Measurements from ENCODE around the gene TRAK1. TPM values are rescaled to one million over a fixed set of nuclear protein-coding genes. Genes with fewer than 3 reads are reported as not detected.

The TRAK1 gene
- total RNA-seq, 1 donor from 2014 or later, result 36.1 TPM

GRCh38 chr3:42220436-42221121 is 129.4 kb downstream of the TRAK1 start:
- no peak for FAIRE-seq
- DNase-seq (ENCODE audit: low read depth), result no peak
- Histone ChIP-seq H3K4me3 (ENCODE audit: low read depth, low read length) (no peak overlapping the region), H3K36me3 (ENCODE audit: control insufficient read depth, insufficient read depth, low read length) (peaks cover 14% of the 10 kb centered on the region), H3K27me3 (ENCODE audit: control insufficient read depth, insufficient read depth, low read length) (no peaks in the 10 kb centered on the region)
- TF ChIP-seq, protein P1, sequence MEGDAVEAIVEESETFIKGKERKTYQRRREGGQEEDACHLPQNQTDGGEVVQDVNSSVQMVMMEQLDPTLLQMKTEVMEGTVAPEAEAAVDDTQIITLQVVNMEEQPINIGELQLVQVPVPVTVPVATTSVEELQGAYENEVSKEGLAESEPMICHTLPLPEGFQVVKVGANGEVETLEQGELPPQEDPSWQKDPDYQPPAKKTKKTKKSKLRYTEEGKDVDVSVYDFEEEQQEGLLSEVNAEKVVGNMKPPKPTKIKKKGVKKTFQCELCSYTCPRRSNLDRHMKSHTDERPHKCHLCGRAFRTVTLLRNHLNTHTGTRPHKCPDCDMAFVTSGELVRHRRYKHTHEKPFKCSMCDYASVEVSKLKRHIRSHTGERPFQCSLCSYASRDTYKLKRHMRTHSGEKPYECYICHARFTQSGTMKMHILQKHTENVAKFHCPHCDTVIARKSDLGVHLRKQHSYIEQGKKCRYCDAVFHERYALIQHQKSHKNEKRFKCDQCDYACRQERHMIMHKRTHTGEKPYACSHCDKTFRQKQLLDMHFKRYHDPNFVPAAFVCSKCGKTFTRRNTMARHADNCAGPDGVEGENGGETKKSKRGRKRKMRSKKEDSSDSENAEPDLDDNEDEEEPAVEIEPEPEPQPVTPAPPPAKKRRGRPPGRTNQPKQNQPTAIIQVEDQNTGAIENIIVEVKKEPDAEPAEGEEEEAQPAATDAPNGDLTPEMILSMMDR (IDR thresholded peaks at IDR 0.05; ENCODE audit: insufficient read depth, low read length, severe bottlenecking), result no peak

DNA sequence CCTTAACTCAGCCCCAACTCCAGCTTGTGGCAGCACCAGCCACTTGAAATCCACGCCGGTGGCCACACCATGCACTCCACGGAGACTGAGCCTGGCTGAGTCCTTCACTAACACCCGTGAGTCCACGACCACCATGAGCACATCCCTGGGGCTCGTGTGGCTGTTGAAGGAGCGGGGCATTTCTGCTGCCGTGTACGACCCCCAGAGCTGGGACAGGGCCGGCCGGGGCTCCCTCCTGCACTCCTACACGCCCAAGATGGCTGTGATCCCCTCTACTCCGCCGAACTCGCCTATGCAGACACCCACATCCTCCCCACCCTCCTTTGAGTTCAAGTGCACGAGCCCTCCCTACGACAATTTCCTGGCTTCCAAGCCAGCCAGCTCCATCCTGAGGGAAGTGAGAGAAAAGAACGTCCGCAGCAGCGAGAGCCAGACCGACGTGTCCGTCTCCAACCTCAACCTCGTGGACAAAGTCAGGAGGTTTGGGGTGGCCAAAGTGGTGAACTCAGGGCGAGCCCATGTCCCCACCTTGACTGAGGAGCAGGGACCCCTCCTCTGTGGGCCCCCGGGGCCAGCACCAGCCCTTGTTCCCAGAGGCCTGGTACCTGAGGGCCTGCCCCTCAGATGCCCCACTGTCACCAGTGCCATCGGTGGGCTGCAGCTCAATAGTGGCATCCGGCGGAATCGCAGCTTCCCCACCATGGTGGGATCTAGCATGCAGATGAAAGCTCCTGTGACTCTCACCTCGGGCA is 132.0 kb downstream of the TRAK1 start:
- H3K27me3 ChIP-seq (ENCODE audit: control insufficient read depth, insufficient read depth, low read length), result no peaks in the 10 kb centered on the region
- TF ChIP-seq, protein P1 (IDR thresholded peaks at IDR 0.05; ENCODE audit: insufficient read depth, low read length, severe bottlenecking), result no peak
- peaks cover 14% of the 10 kb centered on the region for H3K36me3 ChIP-seq (ENCODE audit: control insufficient read depth, insufficient read depth, low read length)
- no peak for FAIRE-seq
- no peak for DNase-seq (ENCODE audit: low read depth)
- H3K4me3 ChIP-seq (ENCODE audit: low read depth, low read length), result no peak overlapping the region

GRCh38 chr3:42224178-42224577 is 133.0 kb downstream of the TRAK1 start:
- H3K36me3 ChIP-seq (ENCODE audit: control insufficient read depth, insufficient read depth, low read length), result peaks cover 14% of the 10 kb centered on the region
- H3K27me3 ChIP-seq (ENCODE audit: control insufficient read depth, insufficient read depth, low read length), result no peaks in the 10 kb centered on the region
- H3K4me3 ChIP-seq (ENCODE audit: low read depth, low read length), result no peak overlapping the region

GRCh38 chr3:42224658-42225421 is 133.7 kb downstream of the TRAK1 start:
- no peak overlapping the region for H3K4me3 ChIP-seq (ENCODE audit: low read depth, low read length)
- H3K36me3 ChIP-seq (ENCODE audit: control insufficient read depth, insufficient read depth, low read length), result peaks cover 11% of the 10 kb centered on the region
- H3K27me3 ChIP-seq (ENCODE audit: control insufficient read depth, insufficient read depth, low read length), result no peaks in the 10 kb centered on the region
- DNase-seq (ENCODE audit: low read depth), result no peak
- TF ChIP-seq, protein P1 (IDR thresholded peaks at IDR 0.05; ENCODE audit: insufficient read depth, low read length, severe bottlenecking), result no peak
- no peak for FAIRE-seq

More at GRCh38 chr3:42224178-42224577, 133.0 kb downstream of the TRAK1 start:
- TF ChIP-seq, protein P1 (IDR thresholded peaks at IDR 0.05; ENCODE audit: insufficient read depth, low read length, severe bottlenecking), result no peak
- FAIRE-seq (peak; percentile 60), DNase-seq (ENCODE audit: low read depth) (no peak)

GRCh38 chr3:42225486-42226363 is 134.6 kb downstream of the TRAK1 start:
- TF ChIP-seq, protein P1 (IDR thresholded peaks at IDR 0.05; ENCODE audit: insufficient read depth, low read length, severe bottlenecking), result no peak
- Histone ChIP-seq H3K36me3 (ENCODE audit: control insufficient read depth, insufficient read depth, low read length) (peaks cover 11% of the 10 kb centered on the region), H3K4me3 (ENCODE audit: low read depth, low read length) (no peak overlapping the region), H3K27me3 (ENCODE audit: control insufficient read depth, insufficient read depth, low read length) (no peaks in the 10 kb centered on the region)
- FAIRE-seq (no peak), DNase-seq (ENCODE audit: low read depth) (no peak)

All from bronchial epithelial cell (primary cell).